ENCODE measurements around the gene VTI1A.
"Not testable (repeated sequence)": the region's sequence is repeated elsewhere in the genome, so short reads cannot be mapped to it uniquely, and the experiment has no call there.

Gene VTI1A

GRCh38 chr10:112721080-112721698 lies 274.2 kb downstream of the VTI1A start:
- DNase-seq (ENCODE audit: low read depth in 2 of 2) = no peak

GRCh38 chr10:112722758-112723157 lies 275.7 kb downstream of the VTI1A start:
- DNase-seq (ENCODE audit: low read depth in 2 of 2) = no peak

GRCh38 chr10:112723876-112724275 lies 276.9 kb downstream of the VTI1A start:
- no peak for DNase-seq (ENCODE audit: low read depth in 2 of 2)

GRCh38 chr10:112724404-112724991 lies 277.5 kb downstream of the VTI1A start:
- DNase-seq (ENCODE audit: low read depth in 2 of 2) = no peak

- DNase-seq (ENCODE audit: low read depth in 2 of 2) = no peak
Measured at GRCh38 chr10:112728118-112728883, 281.3 kb downstream of the VTI1A start.

- DNase-seq (ENCODE audit: low read depth in 2 of 2) = no peak
Measured at GRCh38 chr10:112728997-112729396, 282.0 kb downstream of the VTI1A start.

- not testable (repeated sequence) for DNase-seq (ENCODE audit: low read depth in 2 of 2)
Measured at GRCh38 chr10:112731450-112731849, 284.4 kb downstream of the VTI1A start.

GRCh38 chr10:112732277-112732921 lies 285.4 kb downstream of the VTI1A start:
- no peak for DNase-seq (ENCODE audit: low read depth in 2 of 2)

GRCh38 chr10:112735041-112735695 lies 288.2 kb downstream of the VTI1A start:
- DNase-seq (ENCODE audit: low read depth in 2 of 2) = no peak

GRCh38 chr10:112738606-112739591 lies 291.9 kb downstream of the VTI1A start:
- no peak for DNase-seq (ENCODE audit: low read depth in 2 of 2)

GRCh38 chr10:112739592-112740353 lies 292.8 kb downstream of the VTI1A start:
- DNase-seq (ENCODE audit: low read depth in 2 of 2) = no peak

GRCh38 chr10:112741830-112742402 lies 294.9 kb downstream of the VTI1A start:
- DNase-seq (ENCODE audit: low read depth in 2 of 2) = no peak

- no peak for DNase-seq (ENCODE audit: low read depth in 2 of 2)
Measured at GRCh38 chr10:112744181-112745096, 297.4 kb downstream of the VTI1A start.

GRCh38 chr10:112746329-112746728 lies 299.3 kb downstream of the VTI1A start:
- no peak for DNase-seq (ENCODE audit: low read depth in 2 of 2)

GRCh38 chr10:112750427-112751167 lies 303.6 kb downstream of the VTI1A start:
- DNase-seq (ENCODE audit: low read depth in 2 of 2) = no peak

- DNase-seq (ENCODE audit: low read depth in 2 of 2) = no peak
Measured at GRCh38 chr10:112751651-112752050, 304.6 kb downstream of the VTI1A start.

GRCh38 chr10:112752288-112752687 lies 305.3 kb downstream of the VTI1A start:
- no peak for DNase-seq (ENCODE audit: low read depth in 2 of 2)

- DNase-seq (ENCODE audit: low read depth in 2 of 2) = no peak
Measured at GRCh38 chr10:112753961-112754411, 307.0 kb downstream of the VTI1A start.

All from stimulated activated CD4-positive, alpha-beta T cell treated with anti-CD3 and anti-CD28 coated beads, Interleukin-1b, Interleukin-23, amount 100 ng/mL, for 4 hours (primary cell).